HG03103 (cell line): ENCODE measurements around the gene ELL2.
"Not testable (repeated sequence)": the region's sequence is repeated elsewhere in the genome, so short reads cannot be mapped to it uniquely, and the experiment has no call there.

Experiments used
- ATAC-seq: cut with Tn5 transposase; IDR thresholded peaks from one replicate; pipeline ENCODE4 v1.9.1; 2021; ENCODE audit warnings: low read depth; ENCODE audit not compliant: unreplicated experiment

The ELL2 gene

DNA sequence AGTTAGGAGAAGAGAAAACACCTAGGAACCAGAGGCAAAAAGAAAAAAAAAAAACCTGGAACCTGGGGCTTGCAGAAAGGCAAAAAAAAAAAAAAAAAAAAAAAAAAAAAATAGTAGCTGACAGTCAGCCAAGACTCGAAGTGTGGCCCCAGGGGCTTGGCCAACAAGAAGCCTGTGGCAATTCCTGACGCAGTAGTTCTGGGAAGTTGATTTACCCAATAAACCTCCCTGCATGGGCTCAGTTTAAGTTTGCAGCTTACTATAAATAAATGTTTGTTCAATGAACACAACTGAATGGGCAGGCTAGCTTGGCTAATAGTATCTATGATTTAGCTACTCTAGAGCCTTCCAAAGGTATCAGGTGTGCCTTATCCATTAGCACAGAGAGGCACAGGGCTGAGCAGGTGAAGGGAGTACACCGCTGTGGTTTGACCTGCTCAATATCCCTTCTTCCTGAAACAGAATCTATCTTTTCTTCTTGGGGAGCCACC lies 117.9 kb downstream of the ELL2 start:
- ATAC-seq = no peak

DNA sequence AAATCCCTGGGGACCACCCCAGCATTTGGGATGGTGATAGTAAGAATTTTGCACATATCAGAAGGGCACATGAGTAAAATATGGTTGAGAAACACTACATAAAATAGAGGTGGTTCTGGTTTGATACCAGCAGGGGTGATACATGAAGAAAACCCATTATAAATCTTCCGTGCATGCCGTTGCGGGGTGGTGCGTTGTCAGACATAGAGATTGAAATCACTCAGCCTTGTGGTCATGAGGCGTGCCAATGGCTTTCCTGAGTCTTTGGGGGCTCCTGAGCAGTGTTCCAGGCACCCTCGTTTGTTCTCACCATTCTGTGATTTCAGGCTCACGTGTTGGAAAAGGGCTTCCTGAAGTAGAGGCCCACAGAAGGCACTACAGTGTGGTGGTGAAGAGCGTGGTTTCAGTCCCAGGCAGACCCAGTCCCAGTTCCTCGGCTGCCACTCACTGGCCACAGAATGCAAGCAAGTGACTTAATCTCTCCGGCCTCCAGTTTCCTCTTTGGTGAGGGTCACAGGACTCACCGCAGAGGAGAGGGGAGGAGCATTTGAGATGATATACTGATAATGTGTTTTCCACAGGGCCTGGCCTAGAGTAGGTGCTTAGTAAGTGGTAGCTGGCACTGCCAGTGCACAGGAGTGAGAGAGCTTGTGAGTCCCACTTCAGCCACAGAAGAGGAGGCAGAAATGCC lies 118.7 kb downstream of the ELL2 start:
- ATAC-seq = peak; percentile 85

DNA sequence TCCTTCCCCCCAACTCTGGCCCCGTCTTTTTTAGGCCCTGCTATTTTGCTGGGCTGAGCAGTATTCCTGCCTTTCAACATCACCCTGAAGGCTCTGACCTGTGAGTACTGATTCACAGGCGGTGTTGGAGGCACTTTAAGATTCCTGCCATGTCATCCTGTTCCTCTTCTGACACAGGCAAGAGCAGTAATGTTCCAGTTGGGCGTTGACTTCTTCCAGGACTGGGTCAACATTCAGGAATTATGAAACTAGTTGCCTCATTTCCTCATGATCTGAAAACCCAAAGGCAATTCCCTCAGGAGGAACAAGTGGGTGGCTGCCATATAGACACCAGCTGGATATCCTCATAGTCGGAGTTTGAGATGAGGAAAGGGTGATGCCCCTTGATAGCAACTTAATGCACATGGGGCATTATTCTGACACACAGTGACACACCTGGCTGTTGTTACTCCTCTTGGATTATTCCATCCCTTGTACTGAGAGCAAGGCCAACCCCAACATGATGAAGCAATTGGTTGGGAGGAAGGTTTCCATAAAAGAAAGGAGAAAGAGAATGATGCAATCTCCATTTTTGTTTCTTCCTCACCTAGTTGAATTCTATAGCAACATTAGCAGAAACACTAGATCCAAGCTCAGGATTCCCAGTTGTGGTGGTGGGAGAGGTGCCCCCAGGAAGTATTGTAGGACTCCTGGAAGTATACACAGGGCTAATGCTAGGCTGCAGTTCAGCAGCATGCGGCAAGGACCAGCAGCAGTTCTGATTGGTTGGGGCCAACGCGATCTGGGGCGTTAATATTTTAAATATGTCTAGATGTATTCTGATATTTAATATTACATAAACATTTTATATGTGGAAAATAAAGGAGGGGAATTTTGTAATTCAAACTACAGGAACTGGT lies 119.5 kb downstream of the ELL2 start:
- ATAC-seq = no peak

DNA sequence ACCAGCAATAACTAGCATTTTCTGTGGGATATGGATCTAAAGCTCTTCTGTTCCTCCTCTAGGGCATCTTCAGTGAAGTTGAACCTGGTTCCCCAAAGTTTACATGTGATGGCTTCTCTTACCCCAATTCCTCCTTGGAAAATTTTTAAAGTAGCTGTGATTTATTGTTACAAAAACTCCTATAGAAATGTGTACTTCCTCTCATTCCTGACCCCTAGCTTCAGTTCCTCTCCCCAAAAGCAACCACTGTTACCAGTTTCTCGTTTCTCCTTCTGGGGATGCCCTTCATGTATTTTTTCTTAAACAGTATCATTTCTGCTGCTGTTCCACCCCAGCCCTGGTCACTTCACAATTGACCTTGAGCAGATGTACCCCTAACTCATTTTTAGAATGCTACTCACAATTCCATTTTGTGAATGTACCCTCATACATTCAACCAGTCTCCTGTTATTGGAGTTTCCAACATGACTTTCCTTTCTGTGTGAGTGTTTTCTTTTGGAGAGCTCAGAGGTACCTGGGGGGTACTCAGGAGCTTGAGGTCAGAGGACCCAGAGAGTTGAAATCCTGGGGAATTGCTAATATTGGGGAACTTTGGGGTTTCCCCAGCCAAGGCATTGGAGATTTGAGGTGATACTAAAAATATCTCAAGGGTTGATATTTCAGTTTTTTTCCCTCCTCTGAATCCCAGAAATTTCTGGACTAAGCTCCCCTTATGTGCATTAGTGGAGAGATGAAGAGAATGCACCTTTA lies 120.5 kb downstream of the ELL2 start:
- no peak for ATAC-seq

DNA sequence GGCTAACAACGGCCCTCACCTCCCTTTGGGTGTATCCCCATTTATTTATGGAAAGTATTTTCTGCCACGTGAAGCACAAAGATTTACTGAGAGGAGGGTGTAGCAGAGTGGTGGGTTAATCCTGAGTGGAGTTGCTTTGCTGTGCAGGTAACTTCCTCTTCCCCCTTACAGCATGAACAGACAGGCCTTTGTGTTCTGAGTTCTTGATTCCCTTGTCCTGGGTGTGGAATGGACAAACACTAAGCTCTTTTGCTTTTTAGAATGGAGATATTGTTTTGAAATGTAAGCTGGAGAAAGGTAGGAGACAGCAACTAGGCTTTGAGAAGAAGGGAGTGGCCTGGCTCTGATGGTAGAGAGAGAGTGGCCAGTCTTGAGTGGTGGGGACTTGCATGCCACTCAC lies 122.0 kb downstream of the ELL2 start:
- no peak for ATAC-seq

DNA sequence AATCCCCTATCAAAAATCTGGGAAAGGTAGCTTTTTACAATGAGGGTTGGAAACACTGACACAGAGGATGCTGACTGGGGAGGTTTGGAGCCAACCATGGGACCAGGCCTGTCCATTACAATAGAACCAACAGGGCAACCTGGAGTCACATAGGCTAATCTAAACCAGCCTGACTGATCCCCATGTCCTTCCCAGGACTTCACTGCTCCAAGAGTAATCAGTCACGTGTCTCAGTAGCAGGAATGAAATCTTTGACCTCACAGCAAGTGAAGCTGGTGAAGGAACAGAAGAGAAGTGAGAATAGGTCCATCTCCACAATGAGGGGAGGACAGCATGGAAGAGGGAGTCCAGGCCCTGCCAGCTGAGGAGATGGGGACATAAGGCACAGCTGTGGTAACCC lies 123.1 kb downstream of the ELL2 start:
- no peak for ATAC-seq

DNA sequence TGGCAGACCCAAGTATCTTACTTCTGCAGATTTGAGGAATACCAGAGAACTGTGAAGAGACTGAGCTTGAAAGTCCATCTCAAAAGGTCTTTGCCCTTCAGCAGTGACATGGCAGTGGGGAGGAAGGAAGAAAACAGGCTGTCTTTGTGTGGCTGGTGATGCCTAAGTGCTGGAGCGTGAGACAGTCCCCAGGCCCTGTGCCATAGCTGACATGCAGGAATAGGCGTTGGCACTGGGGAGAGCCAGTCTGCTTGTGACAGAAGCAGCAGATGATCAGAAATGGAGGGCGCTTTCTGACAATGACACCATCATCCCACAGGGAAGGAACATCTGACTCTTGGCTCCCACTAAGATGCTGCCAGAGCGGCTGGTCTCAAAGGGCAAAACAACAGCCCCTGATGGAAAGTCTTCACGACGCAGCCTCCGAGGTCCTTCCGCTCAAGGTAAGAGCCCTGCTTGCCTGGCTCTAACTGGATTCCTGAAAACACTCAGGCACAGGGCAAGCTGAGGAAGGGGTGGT lies 123.6 kb downstream of the ELL2 start:
- no peak for ATAC-seq

DNA sequence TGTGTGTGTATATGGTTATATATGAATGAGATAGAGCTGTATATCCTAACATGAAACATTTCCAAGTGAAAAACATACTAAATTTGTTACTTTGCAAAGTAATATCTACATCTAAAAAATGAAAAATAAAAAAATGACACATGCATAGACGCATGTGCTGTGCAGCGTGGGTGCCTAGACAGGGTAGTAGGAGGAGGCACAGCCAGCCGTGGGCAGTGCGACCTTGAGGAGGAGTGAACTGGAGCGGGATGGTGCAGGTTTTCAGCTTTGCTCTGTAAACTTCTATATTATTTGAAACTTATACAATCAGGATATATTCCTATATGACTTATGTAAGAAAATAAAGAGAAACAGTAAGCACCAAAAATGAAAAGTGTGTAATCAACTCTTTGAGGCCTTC lies 124.2 kb downstream of the ELL2 start:
- no peak for ATAC-seq

DNA sequence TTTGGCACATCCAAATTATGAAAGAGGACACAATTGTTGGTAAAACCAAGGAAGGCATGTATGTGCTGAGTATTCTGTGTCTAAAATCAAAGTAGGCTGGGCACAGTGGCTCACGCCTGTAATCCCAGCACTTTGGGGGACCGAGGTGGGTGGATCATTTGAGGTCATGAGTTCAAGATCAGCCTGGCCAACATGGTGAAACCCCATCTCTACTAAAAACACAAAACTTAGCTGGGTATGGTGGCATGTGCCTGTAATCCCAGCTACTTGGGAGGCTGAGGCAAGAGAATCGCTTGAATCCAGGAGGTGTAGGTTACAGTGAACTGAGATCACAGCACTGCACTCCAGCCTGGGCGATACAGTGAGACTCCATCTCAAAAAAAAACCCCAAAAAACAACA lies 124.7 kb downstream of the ELL2 start:
- not testable (repeated sequence) for ATAC-seq

DNA sequence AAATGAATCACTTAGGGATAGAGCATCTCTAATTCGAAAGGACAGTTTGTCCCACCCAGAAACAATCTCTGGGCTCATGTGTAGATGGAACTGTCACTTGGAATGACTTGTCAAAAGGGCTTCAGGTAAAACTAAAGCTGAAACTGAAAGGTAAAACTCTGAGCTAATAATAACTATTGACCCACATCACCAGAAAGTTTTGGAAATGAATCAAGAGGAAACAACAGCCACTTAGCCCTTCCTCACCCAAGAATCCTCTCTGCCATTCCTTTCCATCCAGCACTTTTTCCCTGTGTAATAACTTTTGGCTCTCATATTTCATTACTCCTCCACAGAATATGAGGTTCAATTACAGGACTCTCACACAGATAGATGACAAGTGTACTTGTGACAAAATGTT lies 125.1 kb downstream of the ELL2 start:
- ATAC-seq = no peak

DNA sequence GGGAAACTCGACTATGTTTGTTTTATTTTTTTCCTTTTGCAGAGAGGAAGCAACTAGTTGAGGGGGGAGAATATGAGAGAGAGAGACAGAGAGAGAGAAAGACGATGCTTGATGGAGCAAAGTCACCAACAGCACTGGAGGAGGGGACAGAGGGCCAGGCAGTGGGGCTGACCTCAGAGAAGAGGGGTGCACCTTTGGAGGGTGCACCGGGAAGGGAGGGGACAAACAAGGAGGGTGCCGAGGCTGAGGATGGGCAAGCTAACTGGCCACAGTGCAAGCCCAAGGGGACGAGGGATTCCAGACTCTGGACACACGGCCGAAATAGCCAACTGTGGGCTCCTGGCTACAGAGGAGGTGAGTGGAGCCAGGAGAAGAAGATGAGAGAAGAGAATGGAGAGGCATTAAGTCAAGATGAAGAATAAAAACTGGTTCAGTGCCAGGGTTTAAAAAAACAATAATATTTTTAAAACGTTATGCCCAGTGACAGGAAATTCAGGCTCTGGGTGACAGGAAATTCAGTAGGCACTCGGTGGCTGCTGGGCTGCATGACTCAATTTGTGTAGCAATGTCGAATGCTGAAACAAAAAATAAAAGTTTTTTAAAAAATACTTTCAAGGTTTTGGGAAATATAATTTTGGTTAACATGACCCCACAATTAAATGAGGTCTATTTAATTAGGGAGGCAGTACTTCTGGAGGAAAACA lies 125.8 kb downstream of the ELL2 start:
- ATAC-seq = no peak
